CD4-positive, alpha-beta memory T cell (primary cell): ENCODE results near the gene CDCA5. TPM values are rescaled to one million over a fixed set of nuclear protein-coding genes. Genes with fewer than 3 reads are reported as not detected.
A peak's percentile ranks its signal among the peaks of the same experiment; 100 is the strongest.

ENCODE experiments used
- CTCF ChIA-PET: fragments of 350-600 bp; sonication (Branson Sonifier 250); formaldehyde crosslinking; loops from one replicate; lab custom pipeline; 2021; ENCODE audit warnings: inconsistent platforms; ENCODE audit not compliant: partially characterized antibody; lab: Charles Lee
- POLR2A ChIA-PET: fragments of 350-600 bp; sonication (Branson Sonifier 250); formaldehyde crosslinking; loops from one replicate; lab custom pipeline; 2021; ENCODE audit not compliant: partially characterized antibody; lab: Charles Lee
- DNase-seq, 5 donors: peaks; one replicate each; pipeline versions ENCODE4 v3.0.0 to v3.0.0-alpha.2; 2020 to 2022; ENCODE audit warnings: mixed read lengths in 1 of 5
- H3K27ac ChIP-seq: one replicate; pipeline ENCODE4 v1.7.0; 2013; ENCODE audit warnings: low read depth, low read length
- H3K27me3 ChIP-seq: 2 replicates; pipeline ENCODE4 v1.7.0; 2013; ENCODE audit warnings: mild to moderate bottlenecking, low read length, moderate library complexity; ENCODE audit not compliant: insufficient read depth
- H3K36me3 ChIP-seq: 2 replicates; pipeline ENCODE4 v1.7.0; 2013; ENCODE audit warnings: mild to moderate bottlenecking, low read length, moderate library complexity; ENCODE audit not compliant: insufficient read depth
- H3K4me1 ChIP-seq: 2 replicates; pipeline ENCODE4 v1.7.0; 2013; ENCODE audit warnings: mild to moderate bottlenecking, low read length, moderate library complexity; ENCODE audit not compliant: insufficient read depth
- H3K4me3 ChIP-seq, 2 donors: one replicate each; pipeline ENCODE4 v1.7.0; 2013; ENCODE audit warnings: low read length in 2 of 2, mild to moderate bottlenecking in 1 of 2
- H3K9me3 ChIP-seq, 2 donors: one replicate each; pipeline ENCODE4 v1.7.0; 2013; ENCODE audit warnings: low read length in 2 of 2, control low read depth in 1 of 2; ENCODE audit not compliant: control insufficient read depth in 1 of 2
- H3K27ac Mint-ChIP-seq, 7 donors: one replicate each; pipeline ENCODE4 v1.8.0; 2020 to 2021; ENCODE audit warnings: mixed read lengths in 7 of 7, mild to moderate bottlenecking in 6 of 7, inconsistent platforms in 3 of 7, moderate library complexity in 3 of 7
- H3K27me3 Mint-ChIP-seq, 2 donors: one replicate each; pipeline ENCODE4 v1.8.0; 2020 to 2021; ENCODE audit warnings: mixed read lengths in 2 of 2
- H3K36me3 Mint-ChIP-seq, 2 donors: one replicate each; pipeline ENCODE4 v1.8.0; 2020 to 2021; ENCODE audit warnings: mixed read lengths in 2 of 2, inconsistent platforms in 1 of 2, mild to moderate bottlenecking in 1 of 2
- H3K4me1 Mint-ChIP-seq, 4 donors: one replicate each; pipeline ENCODE4 v1.8.0; 2020 to 2021; ENCODE audit warnings: mixed read lengths in 4 of 4, mild to moderate bottlenecking in 1 of 4
- H3K4me3 Mint-ChIP-seq, 8 donors: one replicate each; pipeline ENCODE4 v1.8.0; 2020 to 2021; ENCODE audit warnings: mixed read lengths in 8 of 8, mild to moderate bottlenecking in 7 of 8, moderate library complexity in 6 of 8, inconsistent platforms in 3 of 8
- H3K9me3 Mint-ChIP-seq, 8 donors: one replicate each; pipeline ENCODE4 v1.8.0; 2020 to 2021; ENCODE audit warnings: mixed read lengths in 8 of 8, mild to moderate bottlenecking in 5 of 8, inconsistent platforms in 3 of 8, moderate library complexity in 1 of 8
- intact Hi-C: fragments of 100-400 bp; cut with micrococcal nuclease; formaldehyde crosslinking; loops from one replicate; pipeline ENCODE4 v1.15.1; 2023
- polyA plus RNA-seq, 2 donors: library from polyadenylated mRNA; unstranded; fragments of 300-500 nt; fragmentation: Illumina TruSeq; gene quantifications; one replicate each; pipeline ENCODE4 v1.2.3, GENCODE V29; 2021
- total RNA-seq, 2 experiments: library from RNA; stranded (reverse); gene quantifications; one replicate each; pipeline ENCODE4 v1.2.3, GENCODE V29; 2021

CDCA5 gene
- total and polyA plus RNA-seq, 4 experiments from 2014 or later: 0.41 to 0.64 (median 0.41) TPM; not detected in 1

DNA sequence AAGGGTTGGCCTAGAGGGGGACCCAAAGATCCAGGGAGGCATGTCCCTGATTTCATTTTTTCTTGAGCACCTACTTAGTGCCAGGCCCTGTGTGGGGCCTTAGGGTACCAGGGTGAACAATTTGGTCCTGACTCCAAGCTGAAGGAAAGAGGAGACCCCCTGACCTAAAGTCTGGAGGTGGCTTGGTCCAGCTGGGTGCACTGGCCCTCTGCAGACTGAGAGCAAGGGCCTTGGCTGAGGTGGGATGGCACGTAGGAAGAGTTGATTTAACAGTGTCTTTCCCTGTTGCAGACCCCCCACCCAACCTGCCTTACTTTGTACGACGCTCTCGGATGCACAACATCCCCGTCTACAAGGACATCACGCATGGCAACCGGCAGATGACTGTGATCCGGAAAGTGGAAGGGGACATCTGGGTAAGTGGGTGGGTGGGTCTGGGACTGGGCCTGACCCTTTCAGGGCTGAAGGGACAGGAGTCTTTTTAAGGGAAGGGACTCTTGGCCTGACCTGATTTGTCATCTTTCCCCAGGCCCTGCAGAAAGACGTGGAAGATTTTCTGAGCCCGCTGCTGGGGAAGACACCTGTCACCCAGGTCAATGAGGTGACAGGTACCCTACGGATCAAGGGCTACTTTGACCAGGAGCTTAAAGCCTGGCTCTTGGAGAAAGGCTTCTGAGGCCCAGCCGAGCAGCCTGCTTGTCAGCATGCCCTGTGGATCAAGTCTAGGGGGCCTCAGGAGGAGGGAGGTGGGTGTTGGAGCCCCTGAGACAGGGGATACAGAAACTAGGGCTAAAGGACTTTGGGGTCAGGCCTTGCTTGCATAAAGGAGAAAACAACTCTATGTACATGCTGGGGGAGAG is 41.6 kb upstream of the CDCA5 start:
- peaks cover 0 to 1% (median 0%) of the 10 kb centered on the region in 8 donors for H3K9me3 Mint-ChIP-seq
- ChIA-PET CTCF (interaction anchor here (1.4 to 1.7 kb wide), 2 partner anchors 13 to 113 kb away, joined by 3 to 5 read pairs; no protein-coding TSS in a partner anchor), POLR2A (interaction anchor here (1.0 to 11.5 kb wide), 2 partner anchors 8 to 27 kb away, joined by 3 to 251 read pairs; partner anchors contain the start of gene SYVN1)
- H3K4me1 ChIP-seq: peaks cover 27% of the 10 kb centered on the region
- no peak overlapping the region for H3K27ac ChIP-seq
- no peaks in the 10 kb centered on the region for H3K27me3 Mint-ChIP-seq
- no peak for DNase-seq
- H3K27ac Mint-ChIP-seq: peak overlapping the region in 1 of 7 donors; percentile 44
- no peak overlapping the region for H3K4me3 ChIP-seq
- peaks cover 26 to 73% of the 10 kb centered on the region in 2 donors for H3K36me3 Mint-ChIP-seq
- intact Hi-C loops: no loop called here
- H3K4me1 Mint-ChIP-seq: peaks cover 12 to 38% (median 23%) of the 10 kb centered on the region in 4 donors
- H3K9me3 ChIP-seq: no peaks in the 10 kb centered on the region
- H3K4me3 Mint-ChIP-seq: no peak overlapping the region
- no peaks in the 10 kb centered on the region for H3K27me3 ChIP-seq
- peaks cover 68% of the 10 kb centered on the region for H3K36me3 ChIP-seq

DNA sequence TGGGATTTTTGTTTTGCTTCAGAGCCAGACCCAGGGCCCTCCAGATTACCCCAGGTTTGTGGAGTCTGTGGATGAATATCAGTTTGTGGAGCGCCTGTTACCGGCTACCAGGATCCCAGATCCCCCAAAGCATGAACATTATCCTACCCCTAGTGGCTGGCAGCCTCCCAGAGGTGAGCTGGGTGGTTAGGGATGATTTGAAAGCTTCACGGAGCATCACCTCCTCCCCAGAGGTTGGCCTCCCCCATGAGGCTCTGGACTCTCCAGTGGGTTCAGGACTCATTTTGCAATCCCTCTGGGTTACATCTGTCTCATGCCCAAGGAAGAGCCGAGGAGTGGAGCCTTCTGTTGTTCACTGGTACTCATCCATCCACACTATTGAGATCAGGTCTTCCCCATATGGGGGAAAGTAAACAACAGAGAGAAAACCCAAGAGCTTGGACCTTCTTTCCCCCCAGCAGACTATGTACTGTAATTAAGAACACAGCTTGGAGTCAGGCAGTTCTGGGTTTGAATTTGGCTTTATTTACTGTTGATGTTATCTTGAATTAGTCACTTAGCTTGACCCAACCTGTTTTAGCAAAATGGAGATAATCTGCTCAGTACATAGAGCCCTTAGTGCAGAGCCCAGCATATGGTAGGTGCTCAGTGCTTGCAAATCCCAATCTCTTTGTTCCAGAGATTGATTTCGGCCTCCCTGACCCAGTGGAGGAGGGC is 40.8 kb upstream of the CDCA5 start:
- no peak for DNase-seq
- H3K9me3 Mint-ChIP-seq: peaks cover 0 to 1% (median 0%) of the 10 kb centered on the region in 8 donors
- no peaks in the 10 kb centered on the region for H3K27me3 ChIP-seq
- no peak overlapping the region for H3K4me3 ChIP-seq
- no peak overlapping the region for H3K27ac ChIP-seq
- peaks cover 13 to 46% (median 24%) of the 10 kb centered on the region in 4 donors for H3K4me1 Mint-ChIP-seq
- H3K9me3 ChIP-seq: no peaks in the 10 kb centered on the region
- intact Hi-C loops: no loop called here
- peak overlapping the region in 4 of 8 donors; percentile 13 to 68 (median 22) for H3K4me3 Mint-ChIP-seq
- peaks cover 27% of the 10 kb centered on the region for H3K4me1 ChIP-seq
- peak overlapping the region in 5 of 7 donors; percentile 44 to 77 (median 51) for H3K27ac Mint-ChIP-seq
- H3K36me3 ChIP-seq: peaks cover 68% of the 10 kb centered on the region
- peaks cover 33 to 76% of the 10 kb centered on the region in 2 donors for H3K36me3 Mint-ChIP-seq
- POLR2A ChIA-PET: interaction anchor here (0.9 to 11.5 kb wide), 4 partner anchors 9 to 346 kb away, joined by 3 to 251 read pairs (median 3); partner anchors contain the start of genes SYVN1 and VPS51
- H3K27me3 Mint-ChIP-seq: no peaks in the 10 kb centered on the region
- CTCF ChIA-PET: interaction anchor here (1.4 to 1.7 kb wide), 3 partner anchors 12 to 112 kb away, joined by 3 to 7 read pairs (median 5); no protein-coding TSS in a partner anchor

DNA sequence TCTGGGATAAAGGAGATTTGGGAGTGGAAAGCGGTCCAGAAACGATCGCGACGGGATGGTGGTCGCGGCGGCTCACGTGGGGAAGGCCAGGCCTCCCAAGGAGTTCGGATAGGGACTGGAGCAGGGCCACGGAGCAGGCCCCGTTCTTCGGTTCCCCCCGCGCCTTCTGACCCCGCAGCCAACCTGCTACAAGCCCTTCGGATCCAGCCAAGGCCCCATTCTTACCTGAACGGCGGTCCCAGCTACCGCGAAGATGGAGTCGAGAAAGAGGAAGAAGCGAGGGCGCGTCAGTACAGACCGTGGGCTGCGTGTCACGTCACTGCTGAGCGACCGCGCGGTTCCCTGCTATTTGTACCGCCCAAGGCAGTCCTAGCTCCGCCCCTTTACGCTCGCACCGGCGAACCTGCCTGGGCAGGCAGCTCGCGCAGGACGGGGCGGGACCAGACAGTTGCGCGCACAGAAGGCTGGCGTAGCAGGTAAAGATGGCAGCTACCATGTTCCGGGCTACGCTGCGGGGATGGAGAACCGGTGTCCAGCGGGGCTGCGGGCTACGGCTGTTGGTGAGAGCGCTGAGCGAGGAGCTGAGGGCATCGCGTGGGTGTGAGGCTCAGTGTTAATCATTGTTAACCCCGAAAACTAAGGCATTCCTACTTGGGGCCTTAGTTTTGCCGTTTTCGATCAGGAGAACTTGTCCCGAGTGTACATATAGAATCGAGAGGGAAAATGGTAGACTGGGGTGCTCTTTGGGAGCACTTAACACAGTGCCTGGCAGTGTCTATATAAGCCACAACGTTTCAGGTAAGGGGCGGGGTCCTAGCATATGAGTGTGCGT is 38.2 kb upstream of the CDCA5 start, which contains the start of the genes FAU and MRPL49:
Gene FAU, minus strand, starts transcription at position 270 of the 832 bp plus-strand sequence. CDS start 321 bp downstream, outside the sequence.
Gene MRPL49, plus strand, starts transcription at position 457 of the 832 bp plus-strand sequence. Its CDS starts 26 bp downstream, at position 483.
- no peaks in the 10 kb centered on the region for H3K27me3 Mint-ChIP-seq
- H3K36me3 ChIP-seq: peaks cover 56% of the 10 kb centered on the region
- H3K4me3 ChIP-seq: peak within 1 kb of the TSS; percentile 92 to 100
- intact Hi-C loops: loop anchor here (1.0 kb wide), 4 partner anchors 12 to 109 kb away; partner anchors contain the start of genes CDCA5, SYVN1, VPS51 and ZFPL1
- peaks cover 27% of the 10 kb centered on the region for H3K4me1 ChIP-seq
- H3K9me3 ChIP-seq: no peaks in the 10 kb centered on the region
- ChIA-PET POLR2A (interaction anchor here (0.6 to 15.5 kb wide), 35 partner anchors 10 to 738 kb away, joined by 3 to 320 read pairs (median 5); partner anchors contain the start of genes ARL2, ATG2A, CAPN1 and CDC42BPG), CTCF (interaction anchor here (0.7 to 4.8 kb wide), 10 partner anchors 9 to 451 kb away, joined by 3 to 55 read pairs (median 4); partner anchors contain the start of genes ARL2, CDC42EP2, SYVN1 and TM7SF2)
- H3K4me1 Mint-ChIP-seq: peaks cover 18 to 56% (median 30%) of the 10 kb centered on the region in 4 donors
- H3K27me3 ChIP-seq: no peaks in the 10 kb centered on the region
- H3K27ac ChIP-seq: peak within 1 kb of the TSS; percentile 99
- H3K4me3 Mint-ChIP-seq: peak within 1 kb of the TSS; percentile 98 to 100 (median 99)
- peak within 1 kb of the TSS; percentile 99 to 100 (median 100) for H3K27ac Mint-ChIP-seq
- H3K36me3 Mint-ChIP-seq: peaks cover 40 to 69% of the 10 kb centered on the region in 2 donors
- DNase-seq: peak; percentile 97 to 99 (median 99)
- peaks cover 0 to 1% (median 0%) of the 10 kb centered on the region in 8 donors for H3K9me3 Mint-ChIP-seq

GRCh38 chr11:65121447-65121864 is 37.6 kb upstream of the CDCA5 start:
- ChIA-PET CTCF (interaction anchor here (1.1 to 4.8 kb wide), 8 partner anchors 10 to 194 kb away, joined by 3 to 55 read pairs (median 4); partner anchors contain the start of genes ARL2, CDC42EP2, SYVN1 and TM7SF2), POLR2A (interaction anchor here (0.6 to 15.5 kb wide), 34 partner anchors 10 to 739 kb away, joined by 3 to 320 read pairs (median 5); partner anchors contain the start of genes ARL2, ATG2A, CAPN1 and CDC42BPG)
- peak overlapping the region; percentile 92 to 96 for H3K4me3 ChIP-seq
- H3K9me3 ChIP-seq: no peaks in the 10 kb centered on the region
- Mint-ChIP-seq H3K4me3 (peak overlapping the region; percentile 98 to 100 (median 99)), H3K36me3 (peaks cover 34 to 63% of the 10 kb centered on the region in 2 donors), H3K27ac (peak overlapping the region; percentile 99 to 100 (median 100)), H3K9me3 (no peaks in the 10 kb centered on the region), H3K27me3 (no peaks in the 10 kb centered on the region), H3K4me1 (peaks cover 18 to 59% (median 33%) of the 10 kb centered on the region in 4 donors)
- DNase-seq: peak in 3 of 5 donors; percentile 23 to 60 (median 32)
- H3K4me1 ChIP-seq: peaks cover 32% of the 10 kb centered on the region
- H3K36me3 ChIP-seq: peaks cover 50% of the 10 kb centered on the region
- no peaks in the 10 kb centered on the region for H3K27me3 ChIP-seq
- intact Hi-C loops: no loop called here
- H3K27ac ChIP-seq: peak overlapping the region; percentile 99

DNA sequence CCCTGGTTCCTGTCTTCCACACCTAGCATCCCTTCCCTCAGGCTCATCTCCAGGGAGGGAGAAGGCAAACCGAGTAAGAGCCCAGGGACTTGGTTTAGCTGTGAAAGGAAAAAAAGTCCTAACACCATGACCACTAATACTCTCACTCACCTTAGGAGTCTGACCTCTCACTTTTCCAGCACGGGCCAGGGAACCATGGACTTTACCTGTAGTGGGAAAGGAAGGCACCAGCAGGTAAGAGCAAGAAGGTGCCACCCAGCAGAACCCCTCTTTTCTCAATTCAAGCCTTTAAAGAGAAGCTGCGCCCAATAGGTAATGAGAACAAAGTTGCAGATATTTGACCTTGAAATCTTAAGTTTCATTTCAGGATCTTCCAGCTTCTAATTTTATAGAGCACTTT is 37.0 kb upstream of the CDCA5 start:
- ChIA-PET POLR2A (interaction anchor here (0.8 to 15.5 kb wide), 16 partner anchors 9 to 404 kb away, joined by 3 to 320 read pairs (median 12); partner anchors contain the start of genes ARL2, CAPN1, CDC42BPG and EHD1), CTCF (interaction anchor here (1.6 to 4.8 kb wide), 4 partner anchors 10 to 108 kb away, joined by 3 to 55 read pairs (median 10); partner anchors contain the start of genes ARL2, SYVN1 and TM7SF2)
- Mint-ChIP-seq H3K4me3 (peak overlapping the region; percentile 98 to 100 (median 99)), H3K36me3 (peaks cover 32 to 57% of the 10 kb centered on the region in 2 donors), H3K27me3 (no peaks in the 10 kb centered on the region), H3K27ac (peak overlapping the region; percentile 99 to 100 (median 100)), H3K9me3 (no peaks in the 10 kb centered on the region), H3K4me1 (peaks cover 18 to 65% (median 34%) of the 10 kb centered on the region in 4 donors)
- Histone ChIP-seq H3K4me1 (peaks cover 38% of the 10 kb centered on the region), H3K4me3 (peak overlapping the region; percentile 92 to 96), H3K36me3 (peaks cover 43% of the 10 kb centered on the region), H3K27me3 (no peaks in the 10 kb centered on the region), H3K27ac (peak overlapping the region; percentile 99), H3K9me3 (no peaks in the 10 kb centered on the region)
- intact Hi-C loops: no loop called here
- DNase-seq: no peak
